Measurements from ENCODE around the gene PRR33. TPM values are rescaled to one million over a fixed set of nuclear protein-coding genes. Genes with fewer than 3 reads are reported as not detected.

Gene PRR33
- total and polyA plus RNA-seq, 11 donors = 0.08 to 5.1 (median 2.4) TPM

- H3K4me3 ChIP-seq = peak overlapping the region in 11 of 12 donors; percentile 27 to 70 (median 53)
- TF ChIP-seq CTCF (IDR thresholded peaks at IDR 0.05) (no peak), POLR2A (IDR thresholded peaks at IDR 0.05) (no peak)
- WGBS, 4 donors = 72 to 89% (median 75%) methylated on average over 7 to 25 of the region's 25 CpGs
- DNase-seq (peak in 3 of 5 donors; percentile 50 to 78 (median 66)), ATAC-seq (peak in 2 of 4 donors; percentile 6 to 25)
- H3K9me3 ChIP-seq = no peaks in the 10 kb centered on the region
- peak overlapping the region; percentile 22 to 93 (median 72) for H3K27ac ChIP-seq
- peaks cover 9 to 52% (median 15%) of the 10 kb centered on the region in 12 donors for H3K4me1 ChIP-seq
- H3K27me3 ChIP-seq = peaks cover 0 to 10% (median 0%) of the 10 kb centered on the region in 9 donors
- intact Hi-C loops (cut with DNase I) = no loop called here
- H3K36me3 ChIP-seq = peaks cover 0 to 4% (median 0%) of the 10 kb centered on the region in 9 donors
Observed at GRCh38 chr11:1868636-1869291, 22.9 kb downstream of the PRR33 start.

- Histone ChIP-seq H3K36me3 (peaks cover 0 to 4% (median 0%) of the 10 kb centered on the region in 9 donors), H3K27me3 (peaks cover 0 to 10% (median 0%) of the 10 kb centered on the region in 9 donors), H3K4me1 (peaks cover 11 to 58% (median 21%) of the 10 kb centered on the region in 12 donors), H3K9me3 (no peaks in the 10 kb centered on the region), H3K4me3 (peak overlapping the region in 11 of 12 donors; percentile 27 to 70 (median 53)), H3K27ac (peak overlapping the region; percentile 22 to 93 (median 72))
- intact Hi-C loops (cut with DNase I) = no loop called here
- TF ChIP-seq POLR2A (IDR thresholded peaks at IDR 0.05) (no peak), CTCF (IDR thresholded peaks at IDR 0.05) (no peak)
- 79 to 93% (median 87%) methylated on average over 8 to 14 of the region's 14 CpGs for whole genome bisulfite sequencing, 4 donors
- DNase-seq (peak in 3 of 5 donors; percentile 22 to 35 (median 27)), ATAC-seq (peak in 1 of 4 donors; percentile 5)
Observed at GRCh38 chr11:1868056-1868635, 23.5 kb downstream of the PRR33 start.

DNA sequence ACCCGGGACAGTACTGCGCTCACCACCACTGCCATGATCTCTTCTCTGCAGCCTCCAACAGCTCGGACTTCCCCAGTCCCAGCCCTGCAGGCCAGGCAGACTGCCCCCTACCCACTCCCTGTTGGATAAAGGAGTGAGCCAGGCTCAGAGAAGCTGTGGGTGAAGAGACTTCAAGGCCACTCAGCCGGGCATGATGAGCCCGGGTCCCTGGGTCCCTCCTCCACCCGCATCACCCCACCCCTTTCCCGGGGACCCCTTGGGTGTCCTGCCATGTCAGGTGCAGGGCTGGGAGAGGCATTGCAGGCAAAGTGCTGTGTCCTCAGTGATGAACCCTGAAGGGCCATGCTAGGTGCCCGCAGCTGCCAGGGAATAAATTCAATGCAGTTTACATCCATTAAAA is 24.3 kb downstream of the PRR33 start:
- DNase-seq (peak in 3 of 5 donors; percentile 18 to 36 (median 18)), ATAC-seq (no peak)
- peak overlapping the region in 7 of 12 donors; percentile 22 to 93 (median 86) for H3K27ac ChIP-seq
- no peaks in the 10 kb centered on the region for H3K9me3 ChIP-seq
- intact Hi-C loops (cut with DNase I) = no loop called here
- H3K4me3 ChIP-seq = peak overlapping the region in 6 of 12 donors; percentile 46 to 70 (median 58)
- TF ChIP-seq POLR2A (IDR thresholded peaks at IDR 0.05) (no peak), CTCF (IDR thresholded peaks at IDR 0.05) (no peak)
- peaks cover 0 to 4% (median 0%) of the 10 kb centered on the region in 9 donors for H3K36me3 ChIP-seq
- 75 to 89% (median 81%) methylated on average over 5 to 8 of the region's 8 CpGs for WGBS, 4 donors
- H3K27me3 ChIP-seq = peaks cover 0 to 10% (median 0%) of the 10 kb centered on the region in 9 donors
- H3K4me1 ChIP-seq = peaks cover 11 to 65% (median 25%) of the 10 kb centered on the region in 12 donors

GRCh38 chr11:1866776-1867175 is 24.9 kb downstream of the PRR33 start:
- 56 to 95% (median 72%) methylated on average over 4 to 15 of the region's 15 CpGs for WGBS, 4 donors
- H3K36me3 ChIP-seq = peaks cover 0 to 4% (median 0%) of the 10 kb centered on the region in 9 donors
- ATAC-seq (no peak), DNase-seq (peak in 3 of 5 donors; percentile 24 to 61 (median 26))
- H3K27me3 ChIP-seq = peaks cover 0 to 10% (median 0%) of the 10 kb centered on the region in 9 donors
- H3K9me3 ChIP-seq = no peaks in the 10 kb centered on the region
- TF ChIP-seq POLR2A (IDR thresholded peaks at IDR 0.05) (no peak), CTCF (IDR thresholded peaks at IDR 0.05) (no peak)
- intact Hi-C loops (cut with DNase I) = no loop called here
- peak overlapping the region in 6 of 12 donors; percentile 52 to 70 (median 58) for H3K4me3 ChIP-seq
- H3K27ac ChIP-seq = peak overlapping the region in 7 of 12 donors; percentile 1 to 93 (median 54)
- H3K4me1 ChIP-seq = peaks cover 11 to 69% (median 25%) of the 10 kb centered on the region in 12 donors

All from heart left ventricle (tissue), 16 donors.